ENCODE measurements around the gene GJB3. TPM values are rescaled to one million over a fixed set of nuclear protein-coding genes. Genes with fewer than 3 reads are reported as not detected.

GJB3 gene
- total and polyA plus RNA-seq, 2 of the 13 experiments (the other 11 are each of a cell fraction or from before 2014, with no cell fraction given): not detected

DNA sequence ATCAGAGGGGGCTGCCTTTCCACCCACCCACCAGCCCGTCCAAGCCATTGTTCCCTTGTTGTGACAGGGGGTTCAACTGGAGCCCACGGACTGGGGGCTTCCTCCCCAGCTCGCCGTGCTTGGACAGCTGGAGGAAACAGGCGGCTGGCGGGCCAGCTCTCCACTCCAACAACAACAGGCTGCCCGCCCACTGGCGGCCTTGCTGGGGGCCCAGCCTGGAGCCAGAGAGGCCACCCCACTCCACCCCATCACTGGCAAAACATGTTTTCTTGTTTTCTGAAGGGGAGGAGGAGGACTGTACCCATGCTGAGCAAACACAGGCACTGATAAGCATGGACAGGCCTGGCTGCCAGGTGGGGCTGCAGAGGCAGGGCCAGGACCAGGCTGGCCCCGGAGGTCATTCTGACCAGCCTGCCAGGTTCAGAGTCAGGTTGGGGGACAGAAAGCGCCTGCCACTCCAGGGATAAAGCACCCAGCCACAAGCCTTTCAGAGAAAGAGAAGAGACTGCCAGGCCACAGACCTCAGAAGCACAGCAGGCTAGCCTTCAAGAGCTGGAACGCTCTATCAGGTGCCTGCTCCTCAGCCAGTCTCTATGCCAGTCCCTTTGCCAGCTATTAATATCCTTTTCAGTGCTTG lies 44.6 kb downstream of the GJB3 start (continued):
- TF ChIP-seq, protein P1, sequence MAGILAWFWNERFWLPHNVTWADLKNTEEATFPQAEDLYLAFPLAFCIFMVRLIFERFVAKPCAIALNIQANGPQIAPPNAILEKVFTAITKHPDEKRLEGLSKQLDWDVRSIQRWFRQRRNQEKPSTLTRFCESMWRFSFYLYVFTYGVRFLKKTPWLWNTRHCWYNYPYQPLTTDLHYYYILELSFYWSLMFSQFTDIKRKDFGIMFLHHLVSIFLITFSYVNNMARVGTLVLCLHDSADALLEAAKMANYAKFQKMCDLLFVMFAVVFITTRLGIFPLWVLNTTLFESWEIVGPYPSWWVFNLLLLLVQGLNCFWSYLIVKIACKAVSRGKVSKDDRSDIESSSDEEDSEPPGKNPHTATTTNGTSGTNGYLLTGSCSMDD (CRISPR knock-in tag; IDR thresholded peaks at IDR 0.05): no peak
- TF ChIP-seq, protein P2, sequence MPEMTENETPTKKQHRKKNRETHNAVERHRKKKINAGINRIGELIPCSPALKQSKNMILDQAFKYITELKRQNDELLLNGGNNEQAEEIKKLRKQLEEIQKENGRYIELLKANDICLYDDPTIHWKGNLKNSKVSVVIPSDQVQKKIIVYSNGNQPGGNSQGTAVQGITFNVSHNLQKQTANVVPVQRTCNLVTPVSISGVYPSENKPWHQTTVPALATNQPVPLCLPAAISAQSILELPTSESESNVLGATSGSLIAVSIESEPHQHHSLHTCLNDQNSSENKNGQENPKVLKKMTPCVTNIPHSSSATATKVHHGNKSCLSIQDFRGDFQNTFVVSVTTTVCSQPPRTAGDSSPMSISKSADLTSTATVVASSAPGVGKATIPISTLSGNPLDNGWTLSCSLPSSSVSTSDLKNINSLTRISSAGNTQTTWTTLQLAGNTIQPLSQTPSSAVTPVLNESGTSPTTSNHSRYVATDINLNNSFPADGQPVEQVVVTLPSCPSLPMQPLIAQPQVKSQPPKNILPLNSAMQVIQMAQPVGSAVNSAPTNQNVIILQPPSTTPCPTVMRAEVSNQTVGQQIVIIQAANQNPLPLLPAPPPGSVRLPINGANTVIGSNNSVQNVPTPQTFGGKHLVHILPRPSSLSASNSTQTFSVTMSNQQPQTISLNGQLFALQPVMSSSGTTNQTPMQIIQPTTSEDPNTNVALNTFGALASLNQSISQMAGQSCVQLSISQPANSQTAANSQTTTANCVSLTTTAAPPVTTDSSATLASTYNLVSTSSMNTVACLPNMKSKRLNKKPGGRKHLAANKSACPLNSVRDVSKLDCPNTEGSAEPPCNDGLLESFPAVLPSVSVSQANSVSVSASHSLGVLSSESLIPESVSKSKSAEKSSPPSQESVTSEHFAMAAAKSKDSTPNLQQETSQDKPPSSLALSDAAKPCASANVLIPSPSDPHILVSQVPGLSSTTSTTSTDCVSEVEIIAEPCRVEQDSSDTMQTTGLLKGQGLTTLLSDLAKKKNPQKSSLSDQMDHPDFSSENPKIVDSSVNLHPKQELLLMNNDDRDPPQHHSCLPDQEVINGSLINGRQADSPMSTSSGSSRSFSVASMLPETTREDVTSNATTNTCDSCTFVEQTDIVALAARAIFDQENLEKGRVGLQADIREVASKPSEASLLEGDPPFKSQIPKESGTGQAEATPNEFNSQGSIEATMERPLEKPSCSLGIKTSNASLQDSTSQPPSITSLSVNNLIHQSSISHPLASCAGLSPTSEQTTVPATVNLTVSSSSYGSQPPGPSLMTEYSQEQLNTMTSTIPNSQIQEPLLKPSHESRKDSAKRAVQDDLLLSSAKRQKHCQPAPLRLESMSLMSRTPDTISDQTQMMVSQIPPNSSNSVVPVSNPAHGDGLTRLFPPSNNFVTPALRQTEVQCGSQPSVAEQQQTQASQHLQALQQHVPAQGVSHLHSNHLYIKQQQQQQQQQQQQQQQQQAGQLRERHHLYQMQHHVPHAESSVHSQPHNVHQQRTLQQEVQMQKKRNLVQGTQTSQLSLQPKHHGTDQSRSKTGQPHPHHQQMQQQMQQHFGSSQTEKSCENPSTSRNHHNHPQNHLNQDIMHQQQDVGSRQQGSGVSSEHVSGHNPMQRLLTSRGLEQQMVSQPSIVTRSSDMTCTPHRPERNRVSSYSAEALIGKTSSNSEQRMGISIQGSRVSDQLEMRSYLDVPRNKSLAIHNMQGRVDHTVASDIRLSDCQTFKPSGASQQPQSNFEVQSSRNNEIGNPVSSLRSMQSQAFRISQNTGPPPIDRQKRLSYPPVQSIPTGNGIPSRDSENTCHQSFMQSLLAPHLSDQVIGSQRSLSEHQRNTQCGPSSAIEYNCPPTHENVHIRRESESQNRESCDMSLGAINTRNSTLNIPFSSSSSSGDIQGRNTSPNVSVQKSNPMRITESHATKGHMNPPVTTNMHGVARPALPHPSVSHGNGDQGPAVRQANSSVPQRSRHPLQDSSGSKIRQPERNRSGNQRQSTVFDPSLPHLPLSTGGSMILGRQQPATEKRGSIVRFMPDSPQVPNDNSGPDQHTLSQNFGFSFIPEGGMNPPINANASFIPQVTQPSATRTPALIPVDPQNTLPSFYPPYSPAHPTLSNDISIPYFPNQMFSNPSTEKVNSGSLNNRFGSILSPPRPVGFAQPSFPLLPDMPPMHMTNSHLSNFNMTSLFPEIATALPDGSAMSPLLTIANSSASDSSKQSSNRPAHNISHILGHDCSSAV (CRISPR knock-in tag; IDR thresholded peaks at IDR 0.05; ENCODE audit: borderline replicate concordance): no peak
- TF ChIP-seq MIER2 (CRISPR knock-in tag; IDR thresholded peaks at IDR 0.05) (no peak), JARID2 (CRISPR knock-in tag; IDR thresholded peaks at IDR 0.05; ENCODE audit: insufficient replicate concordance) (no peak), NR2F2 (IDR thresholded peaks at IDR 0.05; ENCODE audit: borderline replicate concordance, low read depth) (no peak), ZNF768 (CRISPR knock-in tag; IDR thresholded peaks at IDR 0.05) (peak; percentile 3; the same call in 1 of the 2 replicates), ZNF44 (CRISPR knock-in tag; IDR thresholded peaks at IDR 0.05) (no peak), ZNF10 (CRISPR knock-in tag; IDR thresholded peaks at IDR 0.05; ENCODE audit: borderline replicate concordance, low read depth) (no peak), PPARG (CRISPR knock-in tag; conservative IDR thresholded peaks at IDR 0.05) (no peak), ZNF335 (CRISPR knock-in tag; IDR thresholded peaks at IDR 0.05) (peak; percentile 75; the same call in 1 of the 2 replicates), ZNF441 (CRISPR knock-in tag; IDR thresholded peaks at IDR 0.05; ENCODE audit: borderline replicate concordance) (peak; percentile 76; the same call in 1 of the 2 replicates), KDM4B (CRISPR knock-in tag; IDR thresholded peaks at IDR 0.05) (no peak), SMARCC2 (IDR thresholded peaks at IDR 0.05) (no peak), IKZF1 (IDR thresholded peaks at IDR 0.05) (no peak), PCBP1 (IDR thresholded peaks at IDR 0.05; ENCODE audit: borderline replicate concordance, low read depth, low read length) (no peak), ZNF775 (CRISPR knock-in tag; IDR thresholded peaks at IDR 0.05; ENCODE audit: borderline replicate concordance) (no peak)
- TF ChIP-seq, protein P3, sequence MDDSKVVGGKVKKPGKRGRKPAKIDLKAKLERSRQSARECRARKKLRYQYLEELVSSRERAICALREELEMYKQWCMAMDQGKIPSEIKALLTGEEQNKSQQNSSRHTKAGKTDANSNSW (CRISPR knock-in tag; IDR thresholded peaks at IDR 0.05; ENCODE audit: borderline replicate concordance): no peak
- TF ChIP-seq, protein P4, sequence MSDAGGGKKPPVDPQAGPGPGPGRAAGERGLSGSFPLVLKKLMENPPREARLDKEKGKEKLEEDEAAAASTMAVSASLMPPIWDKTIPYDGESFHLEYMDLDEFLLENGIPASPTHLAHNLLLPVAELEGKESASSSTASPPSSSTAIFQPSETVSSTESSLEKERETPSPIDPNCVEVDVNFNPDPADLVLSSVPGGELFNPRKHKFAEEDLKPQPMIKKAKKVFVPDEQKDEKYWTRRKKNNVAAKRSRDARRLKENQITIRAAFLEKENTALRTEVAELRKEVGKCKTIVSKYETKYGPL (CRISPR knock-in tag; IDR thresholded peaks at IDR 0.05): no peak
